Activated T-cell treated with anti-CD3 and anti-CD28 coated beads, Interleukin-2, amount 50 U/mL, for 1 hour (primary cell): ENCODE results near the gene IFI35.
"Not testable (repeated sequence)": the region's sequence is repeated elsewhere in the genome, so short reads cannot be mapped to it uniquely, and the experiment has no call there.

Experiments used
- DNase-seq: peaks from one replicate; pipeline ENCODE4 v3.0.0-alpha.2; 2020

The IFI35 gene

DNA sequence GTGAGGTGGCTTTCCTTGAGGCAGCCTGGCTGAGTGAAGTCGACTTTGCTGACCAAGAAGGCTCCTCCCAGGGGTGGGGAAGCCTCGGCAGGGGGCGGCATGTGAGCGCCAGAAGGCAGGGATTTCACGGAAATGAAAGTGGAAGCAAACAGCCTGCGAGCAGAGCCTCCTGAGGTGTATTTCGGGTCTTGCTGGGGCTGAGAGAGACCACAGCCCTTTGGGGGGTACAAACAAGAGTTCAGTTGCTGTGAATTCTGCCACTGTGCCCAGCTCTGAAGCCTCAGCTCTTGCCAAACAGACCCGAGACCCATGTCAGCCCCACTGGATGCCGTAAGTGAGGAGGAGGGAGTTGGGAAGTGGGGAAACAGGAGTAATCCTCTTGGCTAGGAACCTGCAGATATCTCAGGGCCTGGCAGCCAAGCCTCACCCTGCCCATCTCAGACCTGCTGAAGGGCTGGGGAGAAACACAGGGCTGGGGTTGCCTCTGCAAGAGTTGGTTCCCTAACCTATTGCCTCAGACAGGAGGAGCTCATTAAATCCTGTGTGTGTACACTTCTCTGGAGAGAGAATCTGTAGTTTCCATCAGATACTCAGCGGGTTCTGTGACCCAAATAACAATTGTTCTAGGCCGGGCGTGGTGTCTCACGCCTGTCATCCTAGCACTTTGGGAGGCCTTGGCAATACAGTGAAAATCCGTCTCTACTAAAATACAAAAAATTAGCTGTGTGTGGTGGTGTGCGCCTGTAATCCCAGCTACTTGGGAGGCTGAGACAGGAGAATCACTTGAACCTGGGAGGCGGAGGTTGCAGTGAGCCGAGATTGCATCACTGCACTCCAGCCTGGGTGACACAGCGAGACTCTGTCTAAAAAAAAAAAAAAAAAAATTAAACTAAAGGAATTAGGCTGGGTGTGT lies at the start of gene IFI35:
IFI35 (plus strand) TSS at position 146 of the 913 bp plus-strand sequence; CDS start at position 310, 164 bp downstream.
- DNase-seq, result peak; percentile 83

- DNase-seq, result peak; percentile 85
Observed at GRCh38 chr17:42964161-42964932, 42.2 kb upstream of the IFI35 start, which contains the start of gene AARSD1. Gene AARSD1, minus strand, starts transcription at chr17:42964454. Its CDS starts 14 bp downstream, at chr17:42964440.

GRCh38 chr17:42967925-42968324 lies 38.7 kb upstream of the IFI35 start:
- no peak for DNase-seq

- no peak for DNase-seq
Observed at GRCh38 chr17:42969001-42969581, 37.5 kb upstream of the IFI35 start.

DNA sequence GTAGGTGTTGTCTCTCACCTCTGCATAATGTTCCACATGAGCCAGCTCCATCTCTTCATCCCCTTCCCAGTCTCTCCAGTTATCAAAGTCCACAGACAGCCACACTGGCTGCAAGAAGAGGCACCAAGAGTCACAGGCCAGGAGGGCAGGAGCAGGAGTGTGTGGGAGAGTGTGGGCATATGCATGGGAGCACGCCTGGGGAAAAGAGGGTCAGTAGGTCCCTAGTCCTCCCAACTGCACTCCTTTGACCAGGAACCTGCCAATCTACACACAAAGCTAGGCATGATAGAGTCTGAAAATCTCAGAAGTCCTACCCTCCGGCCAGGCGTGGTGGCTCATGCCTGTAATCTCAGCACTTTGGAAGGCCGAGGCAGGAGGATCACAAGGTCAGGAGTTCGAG lies 35.0 kb upstream of the IFI35 start:
- no peak for DNase-seq

GRCh38 chr17:42973323-42973722 lies 33.3 kb upstream of the IFI35 start:
- not testable (repeated sequence) for DNase-seq

- no peak for DNase-seq
Observed at GRCh38 chr17:42975265-42975664, 31.3 kb upstream of the IFI35 start.

- DNase-seq, result not testable (repeated sequence)
Observed at GRCh38 chr17:42975701-42976100, 30.9 kb upstream of the IFI35 start.

- no peak for DNase-seq
Observed at GRCh38 chr17:42979511-42980273, 26.9 kb upstream of the IFI35 start, which contains the start of gene PTGES3L. Gene PTGES3L, minus strand, starts transcription at chr17:42980080. Its CDS starts 27 bp downstream, at chr17:42980053.

DNA sequence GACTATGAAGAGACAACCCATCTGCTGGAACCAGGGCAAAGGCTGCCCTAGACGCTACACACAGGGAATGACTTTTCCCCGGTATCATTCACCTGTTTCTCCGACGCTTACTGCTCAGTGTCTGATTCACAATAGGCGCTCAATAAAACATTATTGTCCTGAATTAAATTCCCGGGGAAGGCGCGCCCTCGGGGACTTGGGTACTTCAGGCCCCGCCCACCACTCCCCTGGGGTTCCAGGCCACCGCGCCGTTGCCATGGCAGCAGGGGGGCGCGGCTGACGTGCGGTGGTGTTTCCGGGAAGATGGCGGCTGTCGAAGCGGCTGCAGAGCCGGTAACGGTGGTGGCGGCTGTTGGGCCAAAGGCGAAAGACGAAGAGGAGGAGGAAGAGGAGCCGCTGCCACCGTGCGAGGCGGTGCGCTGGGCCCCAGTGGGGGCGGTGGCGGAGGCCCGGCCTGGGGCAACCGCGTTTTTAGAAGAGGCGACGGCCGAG lies 26.3 kb upstream of the IFI35 start, which contains the start of gene RUNDC1:
RUNDC1 (plus strand) TSS at position 292 of the 492 bp plus-strand sequence; CDS start at position 304, 12 bp downstream.
- DNase-seq, result peak; percentile 91

GRCh38 chr17:42980766-42981397 lies 25.7 kb upstream of the IFI35 start:
- peak; percentile 62 for DNase-seq

- no peak for DNase-seq
Observed at GRCh38 chr17:42982266-42982665, 24.3 kb upstream of the IFI35 start.

DNA sequence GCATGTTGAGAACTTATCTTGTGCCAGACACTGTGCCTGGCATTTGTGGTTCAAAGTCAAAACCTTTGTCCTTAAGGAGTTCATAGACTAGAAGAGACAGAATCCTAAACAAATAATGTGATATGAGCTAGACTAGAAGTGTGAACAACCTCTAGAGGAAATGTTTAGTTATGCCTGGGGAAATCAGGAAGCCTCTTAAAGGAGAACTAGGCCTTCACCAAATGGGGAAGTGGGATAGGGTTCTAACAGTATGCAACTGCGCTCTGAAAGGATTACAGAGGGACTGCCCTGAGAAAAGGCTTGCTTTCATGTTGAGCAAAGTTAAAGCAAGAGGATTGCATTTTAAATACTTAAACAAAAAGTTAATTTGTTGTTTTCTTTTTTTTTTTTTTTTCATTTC lies 21.4 kb upstream of the IFI35 start:
- no peak for DNase-seq

GRCh38 chr17:42989141-42989540 lies 17.4 kb upstream of the IFI35 start:
- no peak for DNase-seq

DNA sequence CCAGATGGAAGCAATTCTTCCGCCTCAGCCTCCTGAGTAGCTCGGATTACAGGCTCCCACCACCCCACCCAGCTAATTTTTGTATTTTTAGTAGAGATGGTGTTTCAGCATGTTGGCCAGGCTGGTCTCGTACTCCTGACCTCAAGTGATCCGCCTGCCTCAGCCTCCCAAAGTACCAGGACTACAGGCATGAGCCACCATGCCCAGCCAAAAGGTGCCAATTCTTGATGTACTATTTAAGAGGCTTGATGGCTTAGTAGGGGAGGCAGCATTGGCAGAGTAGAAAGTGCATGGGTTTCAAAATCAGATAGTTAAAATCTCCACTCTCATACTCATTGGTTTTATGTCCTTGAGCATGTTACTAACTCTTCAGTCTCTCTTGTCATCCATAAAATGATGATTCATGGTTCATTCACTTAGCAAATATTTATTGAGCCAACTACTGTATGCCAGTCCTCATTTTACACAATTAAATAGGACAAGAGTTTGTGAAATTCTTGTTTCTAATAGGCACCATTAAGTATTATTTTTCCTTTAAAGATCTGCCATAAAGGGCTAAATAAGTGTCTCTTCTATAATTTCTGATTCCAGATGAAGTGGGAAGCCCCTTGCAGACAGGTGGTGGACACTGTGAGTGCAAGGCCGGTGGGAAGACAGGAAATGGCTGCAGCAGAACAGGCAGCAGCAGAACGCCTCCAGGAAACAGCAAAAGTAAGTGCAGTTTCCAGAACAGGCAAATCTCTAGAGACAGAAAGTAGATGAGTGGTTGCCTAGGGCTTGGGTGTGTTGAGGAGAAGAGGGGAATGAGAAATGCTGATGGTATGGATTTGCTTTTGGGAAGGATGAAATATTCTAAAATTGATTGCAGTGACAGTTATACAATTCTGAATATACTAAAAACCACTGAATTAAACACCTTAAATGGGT lies 16.6 kb upstream of the IFI35 start:
- no peak for DNase-seq

DNA sequence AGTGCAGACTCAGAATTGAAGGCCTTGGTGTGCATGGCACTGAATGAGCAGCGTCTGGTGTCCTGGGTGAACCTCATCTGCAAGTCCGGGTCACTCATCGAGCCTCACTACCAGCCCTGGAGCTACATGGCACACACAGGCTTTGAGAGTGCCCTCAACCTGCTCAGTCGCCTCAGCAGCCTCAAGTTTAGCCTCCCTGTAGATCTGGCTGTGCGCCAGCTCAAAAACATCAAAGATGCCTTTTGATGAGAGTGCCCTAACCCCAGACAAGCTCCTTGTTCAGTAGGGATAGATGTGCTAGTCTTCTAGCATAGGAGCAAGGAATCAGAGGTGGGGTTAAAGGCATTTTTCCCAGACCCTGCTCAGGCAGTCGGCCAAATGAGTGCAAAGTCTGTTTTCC lies 15.1 kb upstream of the IFI35 start:
- DNase-seq, result no peak

- DNase-seq, result no peak
Observed at GRCh38 chr17:42992872-42993271, 13.7 kb upstream of the IFI35 start.

DNA sequence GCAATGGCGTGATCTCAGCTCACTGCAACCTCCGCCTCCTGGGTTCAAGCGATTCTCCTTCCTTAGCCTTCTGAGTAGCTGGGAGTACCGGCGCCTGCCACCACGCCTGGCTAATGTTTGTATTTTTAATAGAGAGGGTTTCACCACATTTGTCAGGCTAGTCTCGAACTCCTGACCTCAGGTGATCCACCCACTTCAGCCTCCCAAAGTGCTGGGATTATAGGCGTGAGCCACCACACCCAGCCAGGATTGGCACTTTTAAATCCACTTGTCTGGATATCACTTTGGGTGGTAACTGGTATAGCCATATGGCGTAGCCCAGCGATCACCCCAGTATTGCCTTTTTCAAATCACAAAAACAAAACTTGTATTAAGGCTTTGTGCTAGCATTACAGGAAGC lies 12.7 kb upstream of the IFI35 start:
- not testable (repeated sequence) for DNase-seq

DNA sequence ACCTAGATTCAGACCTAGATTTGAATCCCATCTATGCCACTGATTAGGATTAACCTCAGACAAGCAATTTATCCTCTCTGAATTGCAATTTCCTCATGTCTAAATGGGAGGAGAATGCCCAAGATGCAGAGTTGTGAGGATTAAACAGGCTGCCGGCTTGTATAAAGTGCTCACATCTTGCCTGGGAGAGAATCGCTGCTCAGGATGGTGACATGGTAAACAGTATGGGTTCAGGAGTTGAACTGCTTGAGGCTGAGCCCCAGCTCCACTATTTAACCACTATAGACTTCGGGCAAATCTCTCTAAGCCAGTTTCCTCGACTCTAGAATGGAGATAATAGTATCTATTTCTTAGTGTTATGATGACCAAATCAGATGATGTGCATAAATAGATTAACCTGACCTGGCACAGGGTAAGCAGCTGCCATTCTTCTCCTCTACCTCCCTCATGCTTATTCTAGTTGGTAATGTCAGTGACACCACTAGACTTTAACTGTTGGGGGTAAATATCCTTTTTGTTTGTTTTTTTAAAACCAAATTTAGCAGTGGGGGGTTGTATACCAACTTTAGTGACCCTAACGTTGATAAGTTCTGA lies 9.1 kb upstream of the IFI35 start:
- DNase-seq, result no peak
